ENCODE results near the gene FADS2.

Gene FADS2

DNA sequence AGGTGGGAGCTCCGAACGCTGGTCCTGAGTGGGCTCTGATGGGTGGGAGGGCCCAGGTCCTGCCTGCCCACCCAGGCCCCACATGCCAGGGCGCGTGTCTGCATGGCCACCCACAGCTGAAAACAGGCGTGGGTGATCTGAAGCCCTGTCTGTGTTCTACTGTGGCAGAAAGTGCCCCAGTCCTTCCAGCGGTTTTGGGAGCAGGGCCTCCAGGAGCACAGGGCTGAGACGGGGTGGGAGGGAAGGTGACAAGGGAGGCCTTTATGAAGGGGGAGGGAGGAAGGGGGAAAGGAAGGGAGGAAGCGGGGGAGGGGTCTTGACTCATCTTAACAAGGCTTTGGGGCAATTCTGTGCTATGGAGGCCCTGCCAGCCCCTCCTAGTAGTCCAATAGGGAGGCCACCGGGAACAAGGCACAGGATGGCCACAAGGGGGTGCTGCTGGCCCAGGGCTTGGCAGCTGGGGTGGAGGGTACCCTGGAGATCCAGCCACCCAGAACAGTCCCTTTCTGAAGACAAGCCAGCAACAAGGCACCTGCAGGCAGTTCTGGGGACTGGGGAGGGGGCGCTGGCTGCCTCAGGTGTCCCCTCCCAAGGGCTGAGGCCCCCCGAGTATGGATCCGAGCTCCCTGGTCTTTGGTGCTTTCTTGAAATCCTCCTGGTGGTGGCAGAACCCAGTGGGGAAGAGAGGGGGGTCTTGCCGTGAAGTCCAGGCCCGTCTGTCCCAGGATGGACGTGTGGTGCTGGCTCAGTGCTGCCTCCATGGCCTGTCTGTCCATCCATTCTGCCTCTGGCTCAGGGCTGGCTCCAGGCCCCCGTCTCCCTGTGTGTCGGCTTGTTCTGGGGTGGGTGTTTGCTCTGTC, 69.5 kb downstream of the FADS2 start:
- TF ChIP-seq, protein P1, sequence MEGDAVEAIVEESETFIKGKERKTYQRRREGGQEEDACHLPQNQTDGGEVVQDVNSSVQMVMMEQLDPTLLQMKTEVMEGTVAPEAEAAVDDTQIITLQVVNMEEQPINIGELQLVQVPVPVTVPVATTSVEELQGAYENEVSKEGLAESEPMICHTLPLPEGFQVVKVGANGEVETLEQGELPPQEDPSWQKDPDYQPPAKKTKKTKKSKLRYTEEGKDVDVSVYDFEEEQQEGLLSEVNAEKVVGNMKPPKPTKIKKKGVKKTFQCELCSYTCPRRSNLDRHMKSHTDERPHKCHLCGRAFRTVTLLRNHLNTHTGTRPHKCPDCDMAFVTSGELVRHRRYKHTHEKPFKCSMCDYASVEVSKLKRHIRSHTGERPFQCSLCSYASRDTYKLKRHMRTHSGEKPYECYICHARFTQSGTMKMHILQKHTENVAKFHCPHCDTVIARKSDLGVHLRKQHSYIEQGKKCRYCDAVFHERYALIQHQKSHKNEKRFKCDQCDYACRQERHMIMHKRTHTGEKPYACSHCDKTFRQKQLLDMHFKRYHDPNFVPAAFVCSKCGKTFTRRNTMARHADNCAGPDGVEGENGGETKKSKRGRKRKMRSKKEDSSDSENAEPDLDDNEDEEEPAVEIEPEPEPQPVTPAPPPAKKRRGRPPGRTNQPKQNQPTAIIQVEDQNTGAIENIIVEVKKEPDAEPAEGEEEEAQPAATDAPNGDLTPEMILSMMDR (IDR thresholded peaks at IDR 0.05; ENCODE audit: unreplicated experiment in 3 of 3): peak; percentile 80 to 82 (median 81)
- H3K9me3 Mint-ChIP-seq: no peaks in the 10 kb centered on the region

DNA sequence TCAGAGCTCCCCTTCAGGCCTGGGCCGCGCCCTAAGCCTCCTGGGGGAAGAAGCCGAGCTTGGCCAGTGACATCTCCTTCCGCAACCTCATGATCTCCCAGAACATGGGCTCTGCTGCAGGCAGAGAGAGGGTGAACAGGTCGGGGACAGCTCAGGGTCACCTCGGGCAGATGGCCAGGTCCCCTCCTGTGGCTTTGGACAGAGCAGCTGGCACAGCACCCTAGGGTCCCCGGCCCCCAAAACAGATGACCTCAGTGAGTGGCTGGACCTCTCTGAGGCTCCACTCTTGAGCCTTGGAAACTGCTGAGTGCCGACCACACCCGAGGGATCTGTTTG, 70.1 kb downstream of the FADS2 start:
- Mint-ChIP-seq H3K27ac (no peak overlapping the region), H3K27me3 (ENCODE audit: low read depth) (peaks cover 1% of the 10 kb centered on the region), H3K4me3 (no peak overlapping the region), H3K4me1 (peaks cover 13% of the 10 kb centered on the region), H3K9me3 (no peaks in the 10 kb centered on the region), H3K36me3 (ENCODE audit: low read depth) (peaks cover 15% of the 10 kb centered on the region)
- TF ChIP-seq, protein P1 (IDR thresholded peaks at IDR 0.05; ENCODE audit: unreplicated experiment in 3 of 3): no peak

More for the DNA sequence above, 69.5 kb downstream of the FADS2 start:
- Mint-ChIP-seq H3K27me3 (ENCODE audit: low read depth) (peaks cover 4% of the 10 kb centered on the region), H3K27ac (no peak overlapping the region), H3K36me3 (ENCODE audit: low read depth) (peaks cover 9% of the 10 kb centered on the region), H3K4me1 (peaks cover 14% of the 10 kb centered on the region), H3K4me3 (no peak overlapping the region)

DNA sequence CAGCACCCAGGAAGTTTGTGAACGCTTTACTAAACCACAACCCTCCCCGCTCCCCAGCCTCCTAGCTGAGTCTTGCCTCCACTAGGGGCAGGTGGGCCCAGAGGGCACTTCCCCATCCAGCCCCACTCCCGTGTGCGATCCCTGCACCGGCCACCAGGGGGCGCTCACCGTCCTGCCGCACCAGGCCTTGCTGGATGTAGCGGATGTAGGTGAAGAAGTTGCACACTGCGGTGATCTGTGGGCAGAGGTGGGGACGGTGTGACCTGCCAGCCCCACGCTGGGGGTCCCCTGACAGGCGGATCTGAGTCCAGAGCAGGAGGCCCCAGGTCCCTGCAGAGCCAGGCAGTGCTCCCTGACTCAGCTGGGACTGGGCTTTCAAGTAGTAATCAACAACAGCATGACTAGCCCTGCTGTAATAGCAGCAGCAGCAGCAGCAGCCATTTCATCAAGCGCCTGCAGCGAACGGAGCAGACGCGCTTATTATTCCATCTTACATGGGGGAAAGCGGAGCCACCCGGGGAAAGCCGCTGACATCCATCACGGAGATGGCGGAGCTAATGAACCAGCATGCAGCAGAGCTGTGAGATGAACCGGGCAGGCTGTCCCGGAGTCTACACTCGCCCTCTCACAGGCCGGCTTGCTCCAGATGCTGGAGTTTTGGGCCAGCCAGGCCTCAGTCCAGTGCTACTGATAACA, 71.2 kb downstream of the FADS2 start:
- H3K4me1 Mint-ChIP-seq: peaks cover 8% of the 10 kb centered on the region
- H3K36me3 Mint-ChIP-seq (ENCODE audit: low read depth): peaks cover 21% of the 10 kb centered on the region
- peak overlapping the region; percentile 66 to 95 (median 93) for H3K27ac Mint-ChIP-seq
- H3K27me3 Mint-ChIP-seq (ENCODE audit: low read depth): no peaks in the 10 kb centered on the region
- TF ChIP-seq, protein P1 (IDR thresholded peaks at IDR 0.05; ENCODE audit: unreplicated experiment in 3 of 3): peak; percentile 99 to 100 (median 99)
- H3K4me3 Mint-ChIP-seq: no peak overlapping the region
- no peaks in the 10 kb centered on the region for H3K9me3 Mint-ChIP-seq

DNA sequence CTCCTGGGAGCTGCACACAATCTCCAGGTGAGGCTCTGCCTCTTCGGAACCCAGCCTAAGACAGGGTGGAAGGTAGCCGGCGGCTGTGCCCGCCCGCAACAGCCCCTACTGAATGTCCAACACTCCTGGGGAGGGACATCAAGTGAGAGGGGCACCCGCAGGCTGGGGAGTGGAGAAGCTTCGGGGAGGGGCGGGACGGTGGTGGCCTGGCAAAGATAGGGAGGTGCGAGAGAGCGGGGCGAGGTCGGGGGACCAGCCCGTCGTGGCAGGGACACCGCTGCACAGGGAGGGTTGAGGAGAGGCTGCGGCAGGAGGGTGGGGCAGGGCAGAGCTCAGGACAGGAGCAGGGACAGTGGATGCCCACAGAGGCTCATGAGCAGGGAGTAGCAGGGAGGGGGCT, 72.2 kb downstream of the FADS2 start:
- Mint-ChIP-seq H3K36me3 (ENCODE audit: low read depth) (peaks cover 21% of the 10 kb centered on the region), H3K4me3 (no peak overlapping the region)

DNA sequence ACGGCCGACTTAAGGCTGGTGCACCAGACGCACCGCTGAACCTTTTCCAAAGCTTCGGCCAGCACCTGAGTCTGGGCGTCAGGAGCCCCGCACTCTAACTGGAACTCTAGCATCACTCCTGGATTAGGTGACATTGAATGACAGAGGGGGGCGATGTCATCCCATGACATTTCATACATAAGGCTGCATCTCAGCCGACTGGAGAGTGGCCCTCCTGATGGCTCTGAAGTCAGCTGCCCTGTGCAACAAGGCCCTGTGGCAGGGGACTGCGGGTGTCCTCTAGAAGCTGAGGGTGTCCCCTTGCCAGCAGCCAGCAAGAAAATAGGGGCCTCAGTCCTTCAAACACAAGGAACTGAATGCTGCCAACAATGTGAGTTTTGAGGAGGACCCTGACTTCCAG, 73.3 kb downstream of the FADS2 start:
- TF ChIP-seq, protein P1 (IDR thresholded peaks at IDR 0.05; ENCODE audit: unreplicated experiment in 3 of 3): no peak
- H3K36me3 Mint-ChIP-seq (ENCODE audit: low read depth): peaks cover 21% of the 10 kb centered on the region
- H3K9me3 Mint-ChIP-seq: no peaks in the 10 kb centered on the region
- H3K4me1 Mint-ChIP-seq: peaks cover 14% of the 10 kb centered on the region
- H3K27me3 Mint-ChIP-seq (ENCODE audit: low read depth): no peaks in the 10 kb centered on the region
- H3K27ac Mint-ChIP-seq: no peak overlapping the region
- no peak overlapping the region for H3K4me3 Mint-ChIP-seq

More for the DNA sequence above, 72.2 kb downstream of the FADS2 start:
- peaks cover 14% of the 10 kb centered on the region for H3K4me1 Mint-ChIP-seq
- no peaks in the 10 kb centered on the region for H3K9me3 Mint-ChIP-seq
- TF ChIP-seq, protein P1 (IDR thresholded peaks at IDR 0.05; ENCODE audit: unreplicated experiment in 3 of 3): no peak
- no peaks in the 10 kb centered on the region for H3K27me3 Mint-ChIP-seq (ENCODE audit: low read depth)
- H3K27ac Mint-ChIP-seq: no peak overlapping the region

Data from nephron (organoid).